A673 (cell line): Measurements from ENCODE around the gene BASP1. TPM values are rescaled to one million over a fixed set of nuclear protein-coding genes. Genes with fewer than 3 reads are reported as not detected.
"Not testable (repeated sequence)": the region's sequence is repeated elsewhere in the genome, so short reads cannot be mapped to it uniquely, and the experiment has no call there.

Experiments used
- BruUV-seq: library from RNA; stranded (reverse); fragments of 400-500 nt; replicated peaks from 2 replicates; lab custom pipeline; 2021; lab: Mats Ljungman, UMichigan
- CTCF ChIA-PET: fragments of 300-600 bp; sonication (Branson Sonifier 250); formaldehyde crosslinking; loops from one replicate; lab custom pipeline; 2022; ENCODE audit warnings: antibody characterized with exemption; lab: Charles Lee
- POLR2A ChIA-PET: fragments of 300-600 bp; sonication (Branson Sonifier 250); formaldehyde crosslinking; loops from one replicate; lab custom pipeline; 2022; ENCODE audit warnings: antibody characterized with exemption; ENCODE audit not compliant: low non-redundant PET; lab: Charles Lee
- DNase-seq: peaks from one replicate; pipeline ENCODE4 v3.0.0-alpha.2; 2015; ENCODE audit warnings: low spot score
- H3K27ac ChIP-seq: fragments of 200-600 bp; sonication (generic); 2 replicates; pipeline ENCODE4 v1.5.1; 2016; ENCODE audit warnings: mixed run types, low read depth, mild to moderate bottlenecking, mixed read lengths, antibody characterized with exemption, low read length; ENCODE audit not compliant: poor library complexity, severe bottlenecking
- H3K27me3 ChIP-seq: fragments of 200-600 bp; sonication (generic); replicated peaks from 2 replicates; pipeline ENCODE4 v1.6.1; 2017; ENCODE audit warnings: mixed run types, low read depth, mild to moderate bottlenecking, mixed read lengths, antibody characterized with exemption, low read length; ENCODE audit not compliant: insufficient read depth, poor library complexity
- H3K36me3 ChIP-seq: fragments of 200-600 bp; sonication (generic); 2 replicates; pipeline ENCODE4 v1.6.1; 2016; ENCODE audit warnings: mixed run types, mild to moderate bottlenecking, mixed read lengths, antibody characterized with exemption, low read length; ENCODE audit not compliant: insufficient read depth, poor library complexity, severe bottlenecking
- H3K4me1 ChIP-seq: fragments of 200-600 bp; sonication (generic); 2 replicates; pipeline ENCODE4 v1.6.1; 2017; ENCODE audit warnings: mixed run types, mild to moderate bottlenecking, mixed read lengths, antibody characterized with exemption, low read length; ENCODE audit not compliant: insufficient read depth, poor library complexity, severe bottlenecking
- H3K4me3 ChIP-seq: fragments of 200-600 bp; sonication (generic); 2 replicates; pipeline ENCODE4 v1.5.1; 2016; ENCODE audit warnings: low read depth, mixed run types, mild to moderate bottlenecking, mixed read lengths, low read length; ENCODE audit not compliant: poor library complexity, severe bottlenecking
- H3K9me3 ChIP-seq: fragments of 200-600 bp; sonication (generic); 2 replicates; pipeline ENCODE4 v1.6.1; 2016; ENCODE audit warnings: mixed run types, low read depth, mild to moderate bottlenecking, mixed read lengths, antibody characterized with exemption, low read length; ENCODE audit not compliant: poor library complexity, severe bottlenecking
- EZH2 ChIP-seq: fragments of 200-600 bp; sonication (generic); IDR thresholded peaks from 2 replicates; pipeline ENCODE4 v1.6.1; 2017; ENCODE audit warnings: borderline replicate concordance, low read depth, mild to moderate bottlenecking, mixed read lengths, antibody characterized with exemption, low read length; ENCODE audit not compliant: poor library complexity, severe bottlenecking
- intact Hi-C: fragments of 100-400 bp; cut with micrococcal nuclease; formaldehyde crosslinking; loops from one replicate; pipeline ENCODE4 v1.10.0; 2022; ENCODE audit not compliant: unreplicated experiment
- total RNA-seq: library from RNA; stranded (reverse); gene quantifications from 2 replicates; pipeline ENCODE4 v1.2.3, GENCODE V29; 2021
- TF ChIP-seq, protein P1 (sequence below): fragments of 300-800, 200-600 bp; sonication (generic); conservative IDR thresholded peaks from 2 replicates; pipeline ENCODE4 v1.5.1; 2017; ENCODE audit warnings: low read depth, mild to moderate bottlenecking, antibody characterized with exemption, low read length, moderate library complexity, mixed read lengths

Gene BASP1
- total RNA-seq, 1 experiment from 2014 or later = 394 TPM

GRCh38 chr5:17189381-17190036 is 27.9 kb upstream of the BASP1 start:
- H3K27ac ChIP-seq = peak overlapping the region; percentile 79
- H3K4me1 ChIP-seq = peaks cover 34% of the 10 kb centered on the region
- peak; percentile 93 for DNase-seq
- no peaks in the 10 kb centered on the region for H3K9me3 ChIP-seq
- no TSS peak for BruUV-seq
- peaks cover 7% of the 10 kb centered on the region for H3K36me3 ChIP-seq
- no peak for TF ChIP-seq EZH2
- TF ChIP-seq, protein P1, sequence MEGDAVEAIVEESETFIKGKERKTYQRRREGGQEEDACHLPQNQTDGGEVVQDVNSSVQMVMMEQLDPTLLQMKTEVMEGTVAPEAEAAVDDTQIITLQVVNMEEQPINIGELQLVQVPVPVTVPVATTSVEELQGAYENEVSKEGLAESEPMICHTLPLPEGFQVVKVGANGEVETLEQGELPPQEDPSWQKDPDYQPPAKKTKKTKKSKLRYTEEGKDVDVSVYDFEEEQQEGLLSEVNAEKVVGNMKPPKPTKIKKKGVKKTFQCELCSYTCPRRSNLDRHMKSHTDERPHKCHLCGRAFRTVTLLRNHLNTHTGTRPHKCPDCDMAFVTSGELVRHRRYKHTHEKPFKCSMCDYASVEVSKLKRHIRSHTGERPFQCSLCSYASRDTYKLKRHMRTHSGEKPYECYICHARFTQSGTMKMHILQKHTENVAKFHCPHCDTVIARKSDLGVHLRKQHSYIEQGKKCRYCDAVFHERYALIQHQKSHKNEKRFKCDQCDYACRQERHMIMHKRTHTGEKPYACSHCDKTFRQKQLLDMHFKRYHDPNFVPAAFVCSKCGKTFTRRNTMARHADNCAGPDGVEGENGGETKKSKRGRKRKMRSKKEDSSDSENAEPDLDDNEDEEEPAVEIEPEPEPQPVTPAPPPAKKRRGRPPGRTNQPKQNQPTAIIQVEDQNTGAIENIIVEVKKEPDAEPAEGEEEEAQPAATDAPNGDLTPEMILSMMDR = peak; percentile 95
- POLR2A ChIA-PET = no interaction called here
- intact Hi-C loops = loop anchor here (1.0 to 5.0 kb wide), 6 partner anchors 57 to 517 kb away; no protein-coding TSS in a partner anchor
- CTCF ChIA-PET = interaction anchor here (0.6 to 1.8 kb wide), 8 partner anchors 12 to 398 kb away, joined by 3 to 18 read pairs (median 5); no protein-coding TSS in a partner anchor
- H3K4me3 ChIP-seq = no peak overlapping the region
- no peaks in the 10 kb centered on the region for H3K27me3 ChIP-seq

DNA sequence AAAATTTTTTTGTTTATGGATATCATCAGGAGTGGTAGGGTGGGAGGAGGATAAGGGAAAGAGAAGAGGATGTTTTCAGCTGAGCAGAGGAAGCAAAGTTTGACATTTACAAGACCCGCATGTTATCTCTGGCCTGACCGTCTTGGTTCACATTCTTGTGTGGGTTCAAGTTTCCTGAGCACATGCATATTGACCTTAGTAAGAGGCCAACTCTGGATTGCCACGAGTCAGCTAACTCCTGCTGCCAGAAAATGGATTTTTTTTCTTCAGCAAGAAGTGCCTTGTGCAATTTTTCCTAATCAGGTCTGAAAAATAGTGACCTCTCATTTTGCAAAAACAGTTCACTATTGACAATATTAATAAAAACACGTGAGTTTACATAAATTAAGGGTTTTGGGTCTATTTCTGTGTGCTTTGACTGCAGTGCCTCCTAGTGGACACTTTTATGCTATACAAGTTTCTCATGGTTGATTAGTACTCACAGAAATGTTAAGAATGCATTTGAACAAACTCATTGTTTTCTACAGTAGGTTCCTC is 27.1 kb upstream of the BASP1 start:
- H3K27ac ChIP-seq = peak overlapping the region; percentile 79
- CTCF ChIA-PET = interaction anchor here (0.6 to 1.8 kb wide), 8 partner anchors 13 to 399 kb away, joined by 3 to 18 read pairs (median 5); no protein-coding TSS in a partner anchor

DNA sequence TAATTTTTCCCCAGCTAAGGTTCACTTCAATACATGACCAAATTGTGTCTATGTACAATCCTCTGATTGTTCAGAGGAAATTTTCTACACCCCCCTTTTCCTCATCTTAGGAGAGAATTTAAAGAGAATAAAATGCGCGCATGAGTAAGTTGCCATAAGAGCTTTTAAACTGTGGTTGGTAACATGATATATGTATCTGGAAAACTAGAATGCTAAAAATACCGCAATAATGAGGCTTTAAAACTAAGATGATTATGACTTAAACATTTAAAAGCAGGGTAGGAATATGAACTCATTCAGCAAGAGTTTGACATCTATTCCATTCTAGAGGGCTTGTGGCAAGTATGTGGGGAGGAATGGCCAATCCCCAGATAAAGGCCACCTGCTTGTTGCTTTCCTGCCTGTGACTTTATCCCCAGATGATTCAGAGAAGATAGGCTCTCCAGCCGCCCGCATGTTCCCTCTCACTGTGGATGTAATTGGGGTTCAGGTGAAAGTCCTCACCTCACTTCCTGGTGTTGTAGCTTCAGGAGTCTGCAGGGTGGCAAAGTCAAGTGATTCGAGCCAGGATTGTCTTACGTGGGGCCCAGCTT is 26.5 kb upstream of the BASP1 start:
- ChIA-PET POLR2A (interaction anchor here (0.5 to 1.0 kb wide), 2 partner anchors 247 to 400 kb away, joined by 5 to 11 read pairs; no protein-coding TSS in a partner anchor), CTCF (no interaction called here)
- TF ChIP-seq, protein P1 = 0 out of 2 replicates have a peak, but pooled peaks have one; percentile 21
- TF ChIP-seq EZH2 = no peak
- Histone ChIP-seq H3K4me3 (no peak overlapping the region), H3K27ac (peak overlapping the region; percentile 79), H3K4me1 (peaks cover 32% of the 10 kb centered on the region), H3K27me3 (no peaks in the 10 kb centered on the region), H3K36me3 (peaks cover 10% of the 10 kb centered on the region), H3K9me3 (no peaks in the 10 kb centered on the region)
- no TSS peak for BruUV-seq
- intact Hi-C loops = loop anchor here (2.0 to 5.0 kb wide), 3 partner anchors 58 to 519 kb away; no protein-coding TSS in a partner anchor
- DNase-seq = peak; percentile 62

More for the DNA sequence above, 27.1 kb upstream of the BASP1 start:
- POLR2A ChIA-PET = interaction anchor here (0.5 kb wide), 1 partner anchor 246 kb away, joined by 11 read pairs; no protein-coding TSS in a partner anchor
- peak; percentile 83 for DNase-seq
- peaks cover 32% of the 10 kb centered on the region for H3K4me1 ChIP-seq
- no peak overlapping the region for H3K4me3 ChIP-seq
- H3K36me3 ChIP-seq = peaks cover 10% of the 10 kb centered on the region
- intact Hi-C loops = loop anchor here (2.0 to 5.0 kb wide), 3 partner anchors 58 to 518 kb away; no protein-coding TSS in a partner anchor
- no peaks in the 10 kb centered on the region for H3K9me3 ChIP-seq
- TF ChIP-seq, protein P1 = peak; percentile 91
- no peak for TF ChIP-seq EZH2
- H3K27me3 ChIP-seq = no peaks in the 10 kb centered on the region
- BruUV-seq = no TSS peak

DNA sequence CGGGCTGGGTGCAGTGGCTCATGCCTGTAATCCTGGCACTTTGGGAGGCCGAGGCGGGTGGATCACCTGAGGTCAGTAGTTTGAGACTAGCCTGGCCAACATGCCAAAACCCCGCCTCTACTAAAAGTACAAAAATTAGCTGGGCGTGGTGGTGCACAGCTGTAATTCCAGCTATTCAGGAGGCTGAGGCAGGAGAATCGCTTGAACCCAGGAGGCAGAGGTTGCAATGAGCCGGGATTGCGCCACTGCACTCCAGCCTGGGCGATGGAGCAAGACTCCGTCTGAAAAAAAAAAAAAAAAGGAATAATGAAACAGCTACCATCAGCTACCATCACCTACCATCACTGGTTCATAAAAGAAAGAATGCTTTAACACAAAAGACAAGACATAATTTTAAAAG is 25.9 kb upstream of the BASP1 start:
- ChIA-PET CTCF (interaction anchor here (0.6 kb wide), 1 partner anchor 773 kb away, joined by 4 read pairs; no protein-coding TSS in a partner anchor), POLR2A (interaction anchor here (0.6 to 1.0 kb wide), 2 partner anchors 400 to 458 kb away, joined by 4 to 5 read pairs; no protein-coding TSS in a partner anchor)
- intact Hi-C loops = loop anchor here (2.0 to 5.0 kb wide), 3 partner anchors 59 to 519 kb away; no protein-coding TSS in a partner anchor
- Histone ChIP-seq H3K4me1 (peaks cover 32% of the 10 kb centered on the region), H3K27ac (peak overlapping the region; percentile 79), H3K36me3 (peaks cover 10% of the 10 kb centered on the region)
- DNase-seq, H3K9me3 ChIP-seq, H3K27me3 ChIP-seq, BruUV-seq, H3K4me3 ChIP-seq: not testable (repeated sequence)
